CD8-positive, alpha-beta memory T cell (primary cell): ENCODE results near the gene FAT2. TPM values are rescaled to one million over a fixed set of nuclear protein-coding genes. Genes with fewer than 3 reads are reported as not detected.

ENCODE experiments used
- CTCF ChIA-PET: fragments of 350-600 bp; sonication (Branson Sonifier 250); formaldehyde crosslinking; loops from one replicate; lab custom pipeline; 2021; ENCODE audit warnings: antibody characterized with exemption; lab: Charles Lee
- POLR2A ChIA-PET: fragments of 350-600 bp; sonication (Branson Sonifier 250); formaldehyde crosslinking; loops from one replicate; lab custom pipeline; 2021; ENCODE audit warnings: antibody characterized with exemption; lab: Charles Lee
- DNase-seq, 5 donors: peaks; one replicate each; pipeline versions ENCODE4 v3.0.0 to v3.0.0-alpha.2; 2020 to 2022; ENCODE audit warnings: mixed read lengths in 1 of 5
- H3K27ac ChIP-seq: one replicate; pipeline ENCODE4 v1.7.0; 2013; ENCODE audit warnings: low read depth, mild to moderate bottlenecking, low read length, moderate library complexity
- H3K27me3 ChIP-seq: 2 replicates; pipeline ENCODE4 v1.7.0; 2013; ENCODE audit warnings: low read length, mild to moderate bottlenecking; ENCODE audit not compliant: insufficient read depth, poor library complexity, severe bottlenecking
- H3K36me3 ChIP-seq: 2 replicates; pipeline ENCODE4 v1.7.0; 2013; ENCODE audit warnings: mild to moderate bottlenecking, low read length, moderate library complexity; ENCODE audit not compliant: insufficient read depth
- H3K4me1 ChIP-seq: 2 replicates; pipeline ENCODE4 v1.7.0; 2013; ENCODE audit warnings: mild to moderate bottlenecking, low read length, moderate library complexity; ENCODE audit not compliant: insufficient read depth
- H3K4me3 ChIP-seq: 2 replicates; pipeline ENCODE4 v1.7.0; 2013; ENCODE audit warnings: mild to moderate bottlenecking, low read length
- H3K9me3 ChIP-seq: 2 replicates; pipeline ENCODE4 v1.7.0; 2013; ENCODE audit warnings: mild to moderate bottlenecking, low read length
- H3K27ac Mint-ChIP-seq, 8 donors: one replicate each; pipeline ENCODE4 v1.8.0; 2020 to 2021; ENCODE audit warnings: mixed read lengths in 8 of 8, mild to moderate bottlenecking in 6 of 8, inconsistent platforms in 3 of 8, moderate library complexity in 3 of 8
- H3K27me3 Mint-ChIP-seq, 2 donors: one replicate each; pipeline ENCODE4 v1.8.0; 2020 to 2021; ENCODE audit warnings: mixed read lengths in 2 of 2, mild to moderate bottlenecking in 1 of 2, moderate library complexity in 1 of 2
- H3K36me3 Mint-ChIP-seq, 3 donors: one replicate each; pipeline ENCODE4 v1.8.0; 2020 to 2021; ENCODE audit warnings: mixed read lengths in 3 of 3, inconsistent platforms in 1 of 3, mild to moderate bottlenecking in 1 of 3
- H3K4me1 Mint-ChIP-seq, 3 donors: one replicate each; pipeline ENCODE4 v1.8.0; 2020 to 2021; ENCODE audit warnings: mixed read lengths in 3 of 3, inconsistent platforms in 1 of 3, mild to moderate bottlenecking in 1 of 3
- H3K4me3 Mint-ChIP-seq, 7 donors: one replicate each; pipeline ENCODE4 v1.8.0; 2020 to 2021; ENCODE audit warnings: mixed read lengths in 7 of 7, mild to moderate bottlenecking in 6 of 7, moderate library complexity in 4 of 7, inconsistent platforms in 2 of 7
- H3K9me3 Mint-ChIP-seq, 5 donors: one replicate each; pipeline ENCODE4 v1.8.0; 2020 to 2022; ENCODE audit warnings: mixed read lengths in 5 of 5, mild to moderate bottlenecking in 3 of 5, moderate library complexity in 2 of 5, inconsistent platforms in 1 of 5
- polyA plus RNA-seq: library from polyadenylated mRNA; unstranded; fragments of 300-500 nt; fragmentation: Illumina TruSeq; gene quantifications from one replicate; pipeline ENCODE4 v1.2.3, GENCODE V29; 2021
- total RNA-seq, 2 experiments: library from RNA; stranded (reverse); gene quantifications; one replicate each; pipeline ENCODE4 v1.2.3, GENCODE V29; 2021

FAT2 gene
- total and polyA plus RNA-seq, 3 experiments from 2014 or later = not detected

- H3K27me3 Mint-ChIP-seq = peaks cover 0 to 13% of the 10 kb centered on the region in 2 donors
- no peak overlapping the region for H3K4me3 Mint-ChIP-seq
- Histone ChIP-seq H3K27me3 (no peaks in the 10 kb centered on the region), H3K27ac (no peak overlapping the region), H3K36me3 (no peaks in the 10 kb centered on the region), H3K9me3 (no peaks in the 10 kb centered on the region), H3K4me3 (no peak overlapping the region), H3K4me1 (peaks cover 4% of the 10 kb centered on the region)
- no peak overlapping the region for H3K27ac Mint-ChIP-seq
- H3K36me3 Mint-ChIP-seq = no peaks in the 10 kb centered on the region
- DNase-seq = no peak
- H3K4me1 Mint-ChIP-seq = peaks cover 4 to 7% (median 5%) of the 10 kb centered on the region in 3 donors
- no peaks in the 10 kb centered on the region for H3K9me3 Mint-ChIP-seq
- ChIA-PET POLR2A (no interaction called here), CTCF (interaction anchor here (1.1 kb wide), 1 partner anchor 9 kb away, joined by 3 read pairs; no protein-coding TSS in a partner anchor)
Observed at GRCh38 chr5:151607304-151607703, 16.2 kb upstream of the FAT2 start.

GRCh38 chr5:151605559-151605958 lies 14.4 kb upstream of the FAT2 start:
- no peak overlapping the region for H3K4me3 Mint-ChIP-seq
- POLR2A ChIA-PET = no interaction called here
- H3K27ac ChIP-seq = no peak overlapping the region
- H3K4me3 ChIP-seq = no peak overlapping the region
- no peaks in the 10 kb centered on the region for H3K9me3 ChIP-seq
- CTCF ChIA-PET = no interaction called here
- no peak overlapping the region for H3K27ac Mint-ChIP-seq
- H3K4me1 Mint-ChIP-seq = no peaks in the 10 kb centered on the region
- DNase-seq = no peak
- no peaks in the 10 kb centered on the region for H3K36me3 Mint-ChIP-seq
- no peaks in the 10 kb centered on the region for H3K36me3 ChIP-seq
- H3K4me1 ChIP-seq = no peaks in the 10 kb centered on the region
- H3K27me3 Mint-ChIP-seq = peaks cover 0 to 8% of the 10 kb centered on the region in 2 donors
- H3K9me3 Mint-ChIP-seq = no peaks in the 10 kb centered on the region
- no peaks in the 10 kb centered on the region for H3K27me3 ChIP-seq

GRCh38 chr5:151602806-151603205 lies 11.7 kb upstream of the FAT2 start:
- H3K27me3 Mint-ChIP-seq = peaks cover 0 to 5% of the 10 kb centered on the region in 2 donors
- H3K27ac ChIP-seq = no peak overlapping the region
- H3K4me3 Mint-ChIP-seq = no peak overlapping the region
- POLR2A ChIA-PET = no interaction called here
- H3K4me3 ChIP-seq = no peak overlapping the region
- no peak for DNase-seq
- no peaks in the 10 kb centered on the region for H3K36me3 ChIP-seq
- no peaks in the 10 kb centered on the region for H3K27me3 ChIP-seq
- no peaks in the 10 kb centered on the region for H3K4me1 ChIP-seq
- no peaks in the 10 kb centered on the region for H3K9me3 ChIP-seq
- CTCF ChIA-PET = no interaction called here
- H3K27ac Mint-ChIP-seq = no peak overlapping the region
- H3K4me1 Mint-ChIP-seq = no peaks in the 10 kb centered on the region
- no peaks in the 10 kb centered on the region for H3K36me3 Mint-ChIP-seq
- no peaks in the 10 kb centered on the region for H3K9me3 Mint-ChIP-seq

- POLR2A ChIA-PET = no interaction called here
- H3K4me3 Mint-ChIP-seq = no peak overlapping the region
- H3K27ac Mint-ChIP-seq = no peak overlapping the region
- H3K4me1 Mint-ChIP-seq = no peaks in the 10 kb centered on the region
- no peaks in the 10 kb centered on the region for H3K9me3 Mint-ChIP-seq
- H3K4me3 ChIP-seq = no peak overlapping the region
- no peaks in the 10 kb centered on the region for H3K9me3 ChIP-seq
- DNase-seq = no peak
- no peaks in the 10 kb centered on the region for H3K4me1 ChIP-seq
- no peaks in the 10 kb centered on the region for H3K27me3 ChIP-seq
- peaks cover 0 to 5% of the 10 kb centered on the region in 2 donors for H3K27me3 Mint-ChIP-seq
- H3K27ac ChIP-seq = no peak overlapping the region
- no peaks in the 10 kb centered on the region for H3K36me3 ChIP-seq
- CTCF ChIA-PET = interaction anchor here (1.3 to 1.6 kb wide), 2 partner anchors 11 to 154 kb away, joined by 3 to 4 read pairs; partner anchors contain the start of genes FAT2 and SLC36A1
- H3K36me3 Mint-ChIP-seq = no peaks in the 10 kb centered on the region
Observed at GRCh38 chr5:151601391-151601790, 10.3 kb upstream of the FAT2 start.

- no peaks in the 10 kb centered on the region for H3K4me1 ChIP-seq
- H3K27ac Mint-ChIP-seq = no peak overlapping the region
- peaks cover 0 to 5% of the 10 kb centered on the region in 2 donors for H3K27me3 Mint-ChIP-seq
- no peak for DNase-seq
- no peaks in the 10 kb centered on the region for H3K36me3 Mint-ChIP-seq
- H3K27ac ChIP-seq = no peak overlapping the region
- no peaks in the 10 kb centered on the region for H3K36me3 ChIP-seq
- POLR2A ChIA-PET = no interaction called here
- H3K9me3 Mint-ChIP-seq = no peaks in the 10 kb centered on the region
- H3K4me1 Mint-ChIP-seq = no peaks in the 10 kb centered on the region
- no peak overlapping the region for H3K4me3 Mint-ChIP-seq
- H3K27me3 ChIP-seq = no peaks in the 10 kb centered on the region
- CTCF ChIA-PET = interaction anchor here (1.6 kb wide), 1 partner anchor 9 kb away, joined by 4 read pairs; the partner anchor contains the start of gene FAT2
- no peaks in the 10 kb centered on the region for H3K9me3 ChIP-seq
- H3K4me3 ChIP-seq = no peak overlapping the region
Observed at GRCh38 chr5:151600069-151600665, 9.0 kb upstream of the FAT2 start.

- Mint-ChIP-seq H3K4me1 (no peaks in the 10 kb centered on the region), H3K36me3 (no peaks in the 10 kb centered on the region), H3K9me3 (no peaks in the 10 kb centered on the region), H3K27me3 (peaks cover 0 to 4% of the 10 kb centered on the region in 2 donors), H3K4me3 (no peak overlapping the region), H3K27ac (peak overlapping the region in 1 of 8 donors; percentile 14)
- H3K9me3 ChIP-seq = no peaks in the 10 kb centered on the region
- no peak for DNase-seq
- H3K27ac ChIP-seq = no peak overlapping the region
- CTCF ChIA-PET = no interaction called here
- H3K36me3 ChIP-seq = no peaks in the 10 kb centered on the region
- H3K4me1 ChIP-seq = no peaks in the 10 kb centered on the region
- no peaks in the 10 kb centered on the region for H3K27me3 ChIP-seq
- POLR2A ChIA-PET = no interaction called here
- H3K4me3 ChIP-seq = no peak overlapping the region
Observed at GRCh38 chr5:151598984-151599383, 7.9 kb upstream of the FAT2 start.

GRCh38 chr5:151598549-151598948 lies 7.4 kb upstream of the FAT2 start:
- no peak overlapping the region for H3K27ac ChIP-seq
- no peaks in the 10 kb centered on the region for H3K4me1 Mint-ChIP-seq
- H3K4me3 Mint-ChIP-seq = no peak overlapping the region
- H3K27ac Mint-ChIP-seq = no peak overlapping the region
- no peaks in the 10 kb centered on the region for H3K9me3 ChIP-seq
- ChIA-PET POLR2A (no interaction called here), CTCF (no interaction called here)
- no peaks in the 10 kb centered on the region for H3K27me3 ChIP-seq
- H3K9me3 Mint-ChIP-seq = no peaks in the 10 kb centered on the region
- no peaks in the 10 kb centered on the region for H3K36me3 Mint-ChIP-seq
- H3K36me3 ChIP-seq = no peaks in the 10 kb centered on the region
- peaks cover 0 to 4% of the 10 kb centered on the region in 2 donors for H3K27me3 Mint-ChIP-seq
- no peak for DNase-seq
- H3K4me1 ChIP-seq = no peaks in the 10 kb centered on the region
- H3K4me3 ChIP-seq = no peak overlapping the region

- H3K9me3 Mint-ChIP-seq = no peaks in the 10 kb centered on the region
- ChIA-PET POLR2A (no interaction called here), CTCF (no interaction called here)
- no peak overlapping the region for H3K4me3 ChIP-seq
- no peak overlapping the region for H3K27ac ChIP-seq
- H3K27me3 ChIP-seq = no peaks in the 10 kb centered on the region
- H3K4me3 Mint-ChIP-seq = no peak overlapping the region
- H3K27me3 Mint-ChIP-seq = peaks cover 0 to 4% of the 10 kb centered on the region in 2 donors
- no peak overlapping the region for H3K27ac Mint-ChIP-seq
- H3K36me3 Mint-ChIP-seq = no peaks in the 10 kb centered on the region
- no peaks in the 10 kb centered on the region for H3K4me1 Mint-ChIP-seq
- DNase-seq = no peak
- H3K4me1 ChIP-seq = no peaks in the 10 kb centered on the region
- no peaks in the 10 kb centered on the region for H3K36me3 ChIP-seq
- no peaks in the 10 kb centered on the region for H3K9me3 ChIP-seq
Observed at GRCh38 chr5:151597749-151598148, 6.6 kb upstream of the FAT2 start.
